CD4-positive, alpha-beta T cell (primary cell): ENCODE measurements around the gene TRPM1. TPM values are rescaled to one million over a fixed set of nuclear protein-coding genes. Genes with fewer than 3 reads are reported as not detected.

ENCODE experiments used
- ATAC-seq: fragments of 200-7000 bp; cut with Tn5 transposase; one replicate; pipeline ENCODE4 v1.10.0; 2022; ENCODE audit warnings: mild to moderate bottlenecking; ENCODE audit not compliant: poor library complexity
- CTCF ChIA-PET: fragments of 350-600 bp; sonication (Branson Sonifier 250); formaldehyde crosslinking; loops from one replicate; lab custom pipeline; 2021; ENCODE audit warnings: antibody characterized with exemption, inconsistent platforms; lab: Charles Lee
- POLR2A ChIA-PET: fragments of 350-600 bp; sonication (Branson Sonifier 250); formaldehyde crosslinking; loops from one replicate; lab custom pipeline; 2021; ENCODE audit warnings: antibody characterized with exemption, inconsistent platforms; lab: Charles Lee
- DNase-seq, 14 experiments: peaks; one replicate each; pipeline ENCODE4 v3.0.0-alpha.2; 2013 to 2020; ENCODE audit warnings: mixed read lengths in 2 of 14
- H3K27ac ChIP-seq, 2 donors: one replicate each; pipeline versions ENCODE4 v1.5.1 to v1.7.0; 2013; ENCODE audit warnings: low read length in 2 of 2, low read depth in 1 of 2, mild to moderate bottlenecking in 1 of 2
- H3K27me3 ChIP-seq, 2 experiments: 1 replicate in 1 of 2; 2 replicates in 1 of 2; pipeline versions ENCODE4 v1.6.1 to v1.7.0; 2013; ENCODE audit warnings: low read length in 2 of 2, control low read depth in 1 of 2, mild to moderate bottlenecking in 1 of 2, moderate library complexity in 1 of 2; ENCODE audit not compliant: insufficient read depth in 2 of 2, control insufficient read depth in 1 of 2
- H3K36me3 ChIP-seq: one replicate; pipeline ENCODE4 v1.6.1; 2013; ENCODE audit warnings: low read length, control low read depth; ENCODE audit not compliant: insufficient read depth
- H3K4me1 ChIP-seq: one replicate; pipeline ENCODE4 v1.6.1; 2013; ENCODE audit warnings: low read length, control low read depth; ENCODE audit not compliant: insufficient read depth
- H3K4me3 ChIP-seq: one replicate; pipeline ENCODE4 v1.5.1; 2013; ENCODE audit warnings: mild to moderate bottlenecking, low read length, moderate library complexity
- H3K9me3 ChIP-seq, 2 experiments: 1 replicate in 1 of 2; 2 replicates in 1 of 2; pipeline versions ENCODE4 v1.6.1 to v1.7.0; 2013; ENCODE audit warnings: low read length in 2 of 2, mild to moderate bottlenecking in 2 of 2, control low read depth in 1 of 2, moderate library complexity in 1 of 2; ENCODE audit not compliant: control insufficient read depth in 1 of 2, insufficient read depth in 1 of 2
- H3K27ac Mint-ChIP-seq: one replicate; pipeline ENCODE4 v1.8.0; 2020; ENCODE audit warnings: mixed read lengths
- H3K27me3 Mint-ChIP-seq: one replicate; pipeline ENCODE4 v1.8.0; 2021; ENCODE audit warnings: mixed read lengths
- H3K36me3 Mint-ChIP-seq: one replicate; pipeline ENCODE4 v1.8.0; 2021; ENCODE audit warnings: low read depth, mixed read lengths
- H3K4me1 Mint-ChIP-seq: one replicate; pipeline ENCODE4 v1.8.0; 2021; ENCODE audit warnings: low read depth, mixed read lengths
- H3K4me3 Mint-ChIP-seq: one replicate; pipeline ENCODE4 v1.8.0; 2020; ENCODE audit warnings: mild to moderate bottlenecking, mixed read lengths
- H3K9me3 Mint-ChIP-seq: one replicate; pipeline ENCODE4 v1.8.0; 2020; ENCODE audit warnings: mixed read lengths
- intact Hi-C, 2 experiments: fragments of 100-400 bp; cut with DNase I in 1 of 2; cut with micrococcal nuclease in 1 of 2; formaldehyde crosslinking; loops; one replicate each; pipeline versions ENCODE4 v1.15.1 to v1.9.0; 2023 to 2025; cut with DNase I, micrococcal nuclease
- total RNA-seq, 174 experiments: library from RNA in 2 of 174; stranded (reverse) in 2 of 174; gene quantifications; one replicate each; pipeline ENCODE4 v1.2.3 and lab custom pipeline; 2021 to 2026
- TF ChIP-seq, protein P1 (sequence below): fragments of 200-600 bp; IDR thresholded peaks from one replicate; pipeline ENCODE4 v1.8.0; 2022; ENCODE audit warnings: antibody characterized with exemption, mild to moderate bottlenecking

Gene TRPM1
- total RNA-seq, 2 experiments from 2014 or later, result not detected

DNA sequence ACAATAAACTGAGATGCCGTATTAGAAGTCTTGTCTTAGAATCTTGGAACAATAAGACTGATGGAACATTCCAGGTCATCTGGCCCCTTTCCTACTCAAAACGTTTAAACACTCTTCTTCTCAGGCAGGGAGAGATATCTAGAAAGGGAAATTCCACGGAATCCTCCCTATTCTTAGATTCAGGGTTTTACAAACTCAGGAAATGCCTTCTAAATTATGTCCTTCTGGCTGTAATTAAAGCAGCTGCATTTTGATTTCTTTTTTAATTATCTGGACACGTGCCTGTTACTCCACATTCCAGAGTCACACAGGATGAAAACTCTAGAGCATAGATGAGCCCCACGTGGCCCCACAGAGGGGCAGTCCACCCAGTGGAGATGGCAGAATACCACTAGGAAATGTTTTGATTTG lies 68.6 kb downstream of the TRPM1 start:
- ATAC-seq (no peak), DNase-seq (no peak)
- Histone ChIP-seq H3K27ac (no peak overlapping the region), H3K9me3 (no peaks in the 10 kb centered on the region), H3K36me3 (no peaks in the 10 kb centered on the region), H3K4me3 (no peak overlapping the region), H3K4me1 (no peaks in the 10 kb centered on the region), H3K27me3 (no peaks in the 10 kb centered on the region)
- Mint-ChIP-seq H3K27ac (no peak overlapping the region), H3K4me1 (no peaks in the 10 kb centered on the region), H3K4me3 (no peak overlapping the region), H3K36me3 (no peaks in the 10 kb centered on the region), H3K27me3 (peaks cover 11% of the 10 kb centered on the region), H3K9me3 (no peaks in the 10 kb centered on the region)
- intact Hi-C loops, result no loop called here
- POLR2A ChIA-PET, result no interaction called here
- TF ChIP-seq, protein P1, sequence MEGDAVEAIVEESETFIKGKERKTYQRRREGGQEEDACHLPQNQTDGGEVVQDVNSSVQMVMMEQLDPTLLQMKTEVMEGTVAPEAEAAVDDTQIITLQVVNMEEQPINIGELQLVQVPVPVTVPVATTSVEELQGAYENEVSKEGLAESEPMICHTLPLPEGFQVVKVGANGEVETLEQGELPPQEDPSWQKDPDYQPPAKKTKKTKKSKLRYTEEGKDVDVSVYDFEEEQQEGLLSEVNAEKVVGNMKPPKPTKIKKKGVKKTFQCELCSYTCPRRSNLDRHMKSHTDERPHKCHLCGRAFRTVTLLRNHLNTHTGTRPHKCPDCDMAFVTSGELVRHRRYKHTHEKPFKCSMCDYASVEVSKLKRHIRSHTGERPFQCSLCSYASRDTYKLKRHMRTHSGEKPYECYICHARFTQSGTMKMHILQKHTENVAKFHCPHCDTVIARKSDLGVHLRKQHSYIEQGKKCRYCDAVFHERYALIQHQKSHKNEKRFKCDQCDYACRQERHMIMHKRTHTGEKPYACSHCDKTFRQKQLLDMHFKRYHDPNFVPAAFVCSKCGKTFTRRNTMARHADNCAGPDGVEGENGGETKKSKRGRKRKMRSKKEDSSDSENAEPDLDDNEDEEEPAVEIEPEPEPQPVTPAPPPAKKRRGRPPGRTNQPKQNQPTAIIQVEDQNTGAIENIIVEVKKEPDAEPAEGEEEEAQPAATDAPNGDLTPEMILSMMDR, result no peak
- CTCF ChIA-PET, result no interaction called here

DNA sequence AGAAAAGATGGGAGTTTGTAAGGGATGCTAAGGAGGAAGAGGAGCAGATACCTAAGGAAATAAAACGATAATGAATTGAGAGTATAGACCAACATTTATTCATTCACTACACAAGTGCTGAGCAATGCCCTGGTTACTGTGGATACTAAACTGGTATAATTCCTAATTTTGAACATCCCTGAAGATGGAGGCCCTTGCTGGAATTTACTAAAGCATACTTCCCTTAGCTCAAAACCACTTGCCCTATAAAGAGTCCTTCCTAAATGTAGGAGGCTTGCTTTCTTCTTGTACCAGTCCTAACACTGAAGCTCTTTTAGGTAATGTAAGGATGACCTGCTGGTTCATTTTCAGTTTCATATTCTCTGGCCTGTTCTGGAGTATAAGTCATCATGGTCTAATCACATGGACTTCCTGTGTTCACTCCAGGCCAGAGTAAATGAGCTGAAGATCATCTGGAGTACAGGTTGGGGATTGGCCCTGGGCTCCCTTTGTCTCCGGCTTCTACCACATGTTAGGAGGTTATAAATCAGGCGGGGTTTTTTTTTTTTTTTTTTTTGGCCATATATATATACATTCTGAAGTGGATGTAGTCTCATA lies 70.0 kb downstream of the TRPM1 start:
- Histone ChIP-seq H3K4me3 (no peak overlapping the region), H3K27ac (no peak overlapping the region), H3K27me3 (no peaks in the 10 kb centered on the region), H3K9me3 (no peaks in the 10 kb centered on the region), H3K36me3 (no peaks in the 10 kb centered on the region), H3K4me1 (no peaks in the 10 kb centered on the region)
- intact Hi-C loops, result no loop called here
- Mint-ChIP-seq H3K27ac (no peak overlapping the region), H3K4me3 (no peak overlapping the region), H3K9me3 (no peaks in the 10 kb centered on the region), H3K27me3 (peaks cover 21% of the 10 kb centered on the region), H3K4me1 (no peaks in the 10 kb centered on the region), H3K36me3 (no peaks in the 10 kb centered on the region)
- TF ChIP-seq, protein P1, result no peak
- no peak for DNase-seq
- ChIA-PET CTCF (interaction anchor here (1.1 kb wide), 1 partner anchor 13 kb away, joined by 3 read pairs; no protein-coding TSS in a partner anchor), POLR2A (no interaction called here)
- ATAC-seq, result no peak

- TF ChIP-seq, protein P1, result no peak
- Histone ChIP-seq H3K27ac (no peak overlapping the region), H3K9me3 (no peaks in the 10 kb centered on the region), H3K4me1 (no peaks in the 10 kb centered on the region), H3K27me3 (no peaks in the 10 kb centered on the region), H3K36me3 (no peaks in the 10 kb centered on the region), H3K4me3 (no peak overlapping the region)
- DNase-seq, result no peak
- intact Hi-C loops, result no loop called here
- H3K4me1 Mint-ChIP-seq, result no peaks in the 10 kb centered on the region
- no peaks in the 10 kb centered on the region for H3K36me3 Mint-ChIP-seq
- H3K27ac Mint-ChIP-seq, result no peak overlapping the region
- H3K27me3 Mint-ChIP-seq, result peaks cover 41% of the 10 kb centered on the region
- ATAC-seq, result no peak
- no peaks in the 10 kb centered on the region for H3K9me3 Mint-ChIP-seq
- POLR2A ChIA-PET, result interaction anchor here (1.0 kb wide), 1 partner anchor 37 kb away, joined by 3 read pairs; the partner anchor contains the start of gene MTMR10
- no peak overlapping the region for H3K4me3 Mint-ChIP-seq
- CTCF ChIA-PET, result no interaction called here
Observed at GRCh38 chr15:31027910-31028578, 73.5 kb downstream of the TRPM1 start.
